Vagina (tissue), 2 donors: Measurements from ENCODE around the gene SOWAHB. TPM values are rescaled to one million over a fixed set of nuclear protein-coding genes. Genes with fewer than 3 reads are reported as not detected.

ENCODE experiments used
- DNase-seq, 2 donors: peaks; one replicate each; pipeline ENCODE4 v3.0.0-alpha.2; 2017; ENCODE audit errors: extremely low spot score in 2 of 2
- H3K27ac ChIP-seq: fragments of 200-600 bp; sonication (generic); one replicate; pipeline ENCODE4 v1.5.1; 2019
- H3K27me3 ChIP-seq: fragments of 200-600 bp; sonication (generic); one replicate; pipeline ENCODE4 v1.5.1; 2019
- H3K36me3 ChIP-seq, 2 donors: fragments of 200-600 bp; sonication (generic); one replicate each; pipeline ENCODE4 v1.5.1; 2017 to 2019
- H3K4me1 ChIP-seq: fragments of 200-600 bp; sonication (generic); one replicate; pipeline ENCODE4 v1.5.1; 2019
- H3K4me3 ChIP-seq, 2 donors: fragments of 200-600 bp; sonication (generic); 1 replicate in 1 of 2; 2 replicates in 1 of 2; pipeline ENCODE4 v1.5.1; 2016 to 2019
- H3K9me3 ChIP-seq: fragments of 200-600 bp; sonication (generic); one replicate; pipeline ENCODE4 v1.5.1; 2019
- CTCF ChIP-seq, 3 experiments: fragments of 450-650 bp in 2 of 3; fragments of 200-600 bp in 1 of 3; sonication (generic) in 1 of 3; IDR thresholded peaks; one replicate each; pipeline ENCODE4 v1.5.1; 2017 to 2019; ENCODE audit warnings: antibody characterized with exemption in 3 of 3, mild to moderate bottlenecking in 2 of 3, moderate library complexity in 2 of 3
- POLR2A ChIP-seq, 2 donors: fragments of 450-650 bp; IDR thresholded peaks; one replicate each; pipeline ENCODE4 v1.6.1; 2017; ENCODE audit warnings: antibody characterized with exemption in 2 of 2, mild to moderate bottlenecking in 2 of 2, moderate library complexity in 2 of 2
- POLR2AphosphoS5 ChIP-seq, 2 donors: sonication (generic); formaldehyde crosslinking; IDR thresholded peaks; one replicate each; pipeline ENCODE4 v1.9.0; 2017; ENCODE audit warnings: antibody characterized with exemption in 2 of 2, mild to moderate bottlenecking in 2 of 2, low read depth in 1 of 2; ENCODE audit not compliant: insufficient read depth in 1 of 2
- intact Hi-C: fragments of 100-400 bp; cut with DNase I; formaldehyde crosslinking; loops from one replicate; pipeline ENCODE4 v1.15.1; 2023
- total RNA-seq: library from RNA; depleted of rRNA; stranded (reverse); fragments of >200 nt; gene quantifications from one replicate; pipeline ENCODE4 v1.2.3, GENCODE V29; 2016

Gene SOWAHB
- total RNA-seq, 1 donor from 2014 or later = 2.7 TPM

- no peaks in the 10 kb centered on the region for H3K36me3 ChIP-seq
- H3K9me3 ChIP-seq = no peaks in the 10 kb centered on the region
- H3K4me1 ChIP-seq = no peaks in the 10 kb centered on the region
- H3K4me3 ChIP-seq = no peak overlapping the region
- intact Hi-C loops = no loop called here
- TF ChIP-seq POLR2AphosphoS5 (IDR thresholded peaks at IDR 0.05; ENCODE audit: insufficient read depth in 1 of 2, low read depth in 1 of 2) = no peak
- TF ChIP-seq POLR2A (IDR thresholded peaks at IDR 0.05) = no peak
- TF ChIP-seq CTCF (IDR thresholded peaks at IDR 0.05) = no peak
- no peaks in the 10 kb centered on the region for H3K27me3 ChIP-seq
- H3K27ac ChIP-seq = no peak overlapping the region
- DNase-seq = no peak
Measured at GRCh38 chr4:76939184-76939583, 41.2 kb upstream of the SOWAHB start.

GRCh38 chr4:76931576-76932276 lies 33.8 kb upstream of the SOWAHB start:
- no peaks in the 10 kb centered on the region for H3K4me1 ChIP-seq
- H3K27me3 ChIP-seq = no peaks in the 10 kb centered on the region
- no peaks in the 10 kb centered on the region for H3K9me3 ChIP-seq
- H3K4me3 ChIP-seq = no peak overlapping the region
- no peak for DNase-seq
- H3K27ac ChIP-seq = no peak overlapping the region
- no peaks in the 10 kb centered on the region for H3K36me3 ChIP-seq
- TF ChIP-seq POLR2AphosphoS5 (IDR thresholded peaks at IDR 0.05; ENCODE audit: insufficient read depth in 1 of 2, low read depth in 1 of 2) = no peak
- intact Hi-C loops = no loop called here

- no peaks in the 10 kb centered on the region for H3K4me1 ChIP-seq
- intact Hi-C loops = no loop called here
Measured at GRCh38 chr4:76931087-76931486, 33.1 kb upstream of the SOWAHB start.

GRCh38 chr4:76930685-76931084 lies 32.7 kb upstream of the SOWAHB start:
- TF ChIP-seq POLR2AphosphoS5 (IDR thresholded peaks at IDR 0.05; ENCODE audit: insufficient read depth in 1 of 2, low read depth in 1 of 2) (no peak), POLR2A (IDR thresholded peaks at IDR 0.05) (no peak), CTCF (IDR thresholded peaks at IDR 0.05) (no peak)
- Histone ChIP-seq H3K9me3 (no peaks in the 10 kb centered on the region), H3K4me3 (no peak overlapping the region), H3K36me3 (no peaks in the 10 kb centered on the region), H3K4me1 (no peaks in the 10 kb centered on the region), H3K27me3 (no peaks in the 10 kb centered on the region), H3K27ac (no peak overlapping the region)
- DNase-seq = no peak
- intact Hi-C loops = no loop called here

More at GRCh38 chr4:76931087-76931486, 33.1 kb upstream of the SOWAHB start:
- Histone ChIP-seq H3K27me3 (no peaks in the 10 kb centered on the region), H3K27ac (no peak overlapping the region), H3K4me3 (no peak overlapping the region), H3K9me3 (no peaks in the 10 kb centered on the region), H3K36me3 (no peaks in the 10 kb centered on the region)
- TF ChIP-seq POLR2AphosphoS5 (IDR thresholded peaks at IDR 0.05; ENCODE audit: insufficient read depth in 1 of 2, low read depth in 1 of 2) (no peak), POLR2A (IDR thresholded peaks at IDR 0.05) (no peak), CTCF (IDR thresholded peaks at IDR 0.05) (no peak)
- DNase-seq = no peak

GRCh38 chr4:76926841-76927240 lies 28.9 kb upstream of the SOWAHB start:
- intact Hi-C loops = no loop called here
- no peak for DNase-seq
- H3K4me3 ChIP-seq = no peak overlapping the region

More at GRCh38 chr4:76926841-76927240, 28.9 kb upstream of the SOWAHB start:
- TF ChIP-seq CTCF (IDR thresholded peaks at IDR 0.05) (no peak), POLR2A (IDR thresholded peaks at IDR 0.05) (no peak), POLR2AphosphoS5 (IDR thresholded peaks at IDR 0.05; ENCODE audit: insufficient read depth in 1 of 2, low read depth in 1 of 2) (no peak)
- Histone ChIP-seq H3K27me3 (no peaks in the 10 kb centered on the region), H3K36me3 (no peaks in the 10 kb centered on the region), H3K9me3 (no peaks in the 10 kb centered on the region), H3K27ac (no peak overlapping the region), H3K4me1 (no peaks in the 10 kb centered on the region)
